LHCN-M2 (cell line): ENCODE measurements around the gene CFC1B. TPM values are rescaled to one million over a fixed set of nuclear protein-coding genes. Genes with fewer than 3 reads are reported as not detected.
"Not testable (repeated sequence)": the region's sequence is repeated elsewhere in the genome, so short reads cannot be mapped to it uniquely, and the experiment has no call there.

ENCODE experiments used
- DNase-seq: peaks from one replicate; pipeline ENCODE4 v3.0.0-alpha.2; 2012; ENCODE audit warnings: low read depth
- polyA plus RNA-seq: library from polyadenylated mRNA; unstranded; fragments of >200 nt; gene quantifications from one replicate; pipeline ENCODE4 v1.2.1, GENCODE V29; 2012; ENCODE audit warnings: missing spikeins
- total RNA-seq: library from RNA; depleted of rRNA; stranded (reverse); fragments of >200 nt; gene quantifications from 2 replicates; pipeline ENCODE4 v1.2.3, GENCODE V29; 2014; rRNA removed

The CFC1B gene
- not detected in 2 replicates for total RNA-seq
- not detected for polyA plus RNA-seq

DNA sequence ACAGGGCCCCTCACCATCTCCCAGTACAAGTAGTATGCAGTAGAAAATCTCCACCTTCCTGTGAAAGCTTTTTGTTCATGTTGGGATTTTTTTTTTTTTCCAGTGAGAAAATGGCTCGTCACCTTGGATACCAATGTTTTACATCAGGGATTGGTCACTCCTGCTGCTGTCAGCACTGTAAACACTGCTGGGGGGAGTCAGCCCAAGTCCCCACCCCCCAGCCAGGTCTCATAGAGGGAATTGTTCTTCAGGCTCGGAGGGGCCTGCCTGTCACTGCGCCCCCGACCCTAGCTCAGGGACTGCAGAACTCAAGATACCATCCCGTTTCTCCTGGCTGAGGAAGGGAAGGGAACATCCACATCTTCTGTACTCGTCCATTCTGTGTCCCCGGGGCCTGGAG, at the start of gene CFC1B:
CFC1B (plus strand) TSS at position 231 of the 400 bp plus-strand sequence. CDS start 263 bp downstream, outside the sequence.
- not testable (repeated sequence) for DNase-seq

DNA sequence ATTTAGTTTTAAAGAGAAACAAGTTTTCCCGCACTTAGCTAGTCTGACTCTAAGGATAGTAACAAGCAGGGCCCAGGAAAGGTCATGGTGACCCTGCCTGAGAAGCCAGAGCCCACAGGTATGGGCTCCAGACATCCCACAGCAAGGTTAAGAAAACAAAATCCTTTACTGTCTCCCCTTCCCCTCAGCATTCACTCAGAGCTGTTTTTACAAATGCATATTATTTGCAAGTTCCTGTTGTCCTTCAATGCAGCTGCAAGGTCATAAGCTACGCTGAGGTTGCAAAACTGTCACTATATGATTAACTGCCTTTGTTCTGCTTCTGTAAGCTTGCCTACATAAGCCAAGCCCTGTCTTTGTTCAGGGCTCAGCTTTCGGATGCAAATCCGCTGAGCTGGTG, 29.9 kb upstream of the CFC1B start:
- not testable (repeated sequence) for DNase-seq

DNA sequence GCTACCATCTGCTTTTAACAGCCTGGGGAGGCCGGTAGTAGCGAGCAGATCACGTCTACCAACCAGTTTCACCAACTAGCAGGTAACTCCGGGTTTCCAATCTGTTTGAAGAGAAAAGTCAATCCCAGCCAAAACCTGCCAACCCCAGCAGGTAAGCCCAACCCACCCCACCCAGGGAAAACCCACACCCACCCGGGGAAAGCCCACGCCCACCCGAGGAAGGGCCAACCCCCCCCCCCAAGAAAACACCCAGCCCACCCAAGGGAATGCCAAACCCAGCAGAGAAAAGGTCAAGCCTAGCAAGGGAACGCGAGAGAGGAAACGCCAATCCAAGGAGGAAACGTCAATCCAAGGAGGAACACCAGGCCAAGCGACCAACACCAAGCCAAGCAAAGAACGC, 11.8 kb upstream of the CFC1B start, which contains the start of gene POTEI:
POTEI (minus strand) TSS at position 101 of the 400 bp plus-strand sequence; CDS start at position 8, 93 bp downstream.
- DNase-seq: not testable (repeated sequence)

DNA sequence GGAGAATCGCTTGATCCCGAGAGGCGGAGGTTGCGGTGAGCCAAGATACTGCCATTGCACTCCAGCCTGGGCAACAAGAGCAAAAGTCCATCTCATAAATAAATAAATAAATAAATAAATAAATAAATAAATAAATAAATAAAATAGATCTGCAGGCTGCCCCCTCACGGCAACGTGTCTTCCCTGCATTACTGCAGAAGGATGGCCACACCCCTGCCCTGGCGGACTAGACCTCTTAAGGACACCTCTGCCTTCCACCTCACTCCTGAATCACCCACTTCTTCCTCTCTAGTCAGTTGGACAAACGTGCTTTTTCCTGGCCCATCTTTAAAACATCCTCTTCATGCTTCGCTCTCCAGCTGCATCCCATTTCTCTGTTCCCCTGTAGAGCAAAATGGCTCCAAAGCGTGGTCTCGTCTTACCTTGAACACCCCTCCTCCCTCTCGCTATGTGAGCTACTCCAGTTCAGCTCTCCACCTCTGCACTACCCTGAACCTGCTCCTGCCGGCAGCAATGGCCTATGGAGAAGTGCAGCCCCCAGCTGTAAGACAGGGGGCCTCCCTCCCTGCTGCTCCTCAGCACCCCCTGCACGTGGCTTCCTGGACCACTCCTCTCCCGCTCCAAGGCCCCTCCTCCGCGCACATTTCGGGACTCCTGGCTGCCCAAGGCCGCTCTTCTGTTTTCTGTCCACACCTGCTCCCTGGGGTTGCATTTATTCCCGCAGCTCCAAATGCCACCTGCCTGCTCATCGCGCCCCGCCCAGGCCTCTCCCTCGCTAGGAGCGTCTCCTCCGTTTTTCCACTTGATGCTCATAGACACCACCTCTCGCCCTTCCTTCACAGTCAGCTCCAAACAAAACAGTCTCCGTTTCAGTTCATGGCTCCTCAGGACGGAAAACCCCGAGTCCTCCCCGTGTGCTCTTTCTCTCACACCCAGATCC, 9.9 kb upstream of the CFC1B start:
- DNase-seq: not testable (repeated sequence)

DNA sequence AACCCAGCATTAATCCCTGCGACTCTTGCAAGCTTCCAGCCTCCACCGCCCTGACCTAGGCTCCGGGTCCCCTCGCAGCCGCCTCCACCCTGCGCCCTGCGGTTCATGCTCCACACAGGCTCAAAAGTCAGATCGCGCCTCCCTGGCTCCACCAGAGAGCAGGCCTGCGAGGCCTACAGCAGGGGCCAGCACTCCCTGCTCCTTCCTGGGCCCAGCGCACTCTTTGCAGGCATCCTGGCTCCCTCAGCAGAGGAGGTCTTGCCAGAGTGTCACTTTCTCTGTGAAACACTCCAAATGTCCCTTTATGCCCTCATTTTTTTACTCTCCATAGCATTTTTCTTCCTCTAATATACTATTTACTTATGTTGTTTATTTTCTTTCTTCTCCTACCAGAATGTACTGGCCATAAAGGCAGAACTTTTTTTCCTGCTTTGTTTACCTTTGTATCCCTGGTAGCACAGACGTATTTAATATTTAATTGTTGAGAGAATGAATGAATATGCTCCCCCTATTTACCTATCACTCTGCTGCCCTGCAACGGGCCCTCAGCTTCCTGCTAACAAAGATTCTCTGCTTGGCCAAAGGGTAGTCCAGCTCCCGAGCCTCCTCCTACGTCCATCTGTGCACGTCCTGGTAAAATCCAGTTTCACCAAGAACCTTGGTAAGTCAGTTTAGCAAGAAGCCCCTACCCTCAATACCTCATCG, 9.1 kb upstream of the CFC1B start:
- not testable (repeated sequence) for DNase-seq

DNA sequence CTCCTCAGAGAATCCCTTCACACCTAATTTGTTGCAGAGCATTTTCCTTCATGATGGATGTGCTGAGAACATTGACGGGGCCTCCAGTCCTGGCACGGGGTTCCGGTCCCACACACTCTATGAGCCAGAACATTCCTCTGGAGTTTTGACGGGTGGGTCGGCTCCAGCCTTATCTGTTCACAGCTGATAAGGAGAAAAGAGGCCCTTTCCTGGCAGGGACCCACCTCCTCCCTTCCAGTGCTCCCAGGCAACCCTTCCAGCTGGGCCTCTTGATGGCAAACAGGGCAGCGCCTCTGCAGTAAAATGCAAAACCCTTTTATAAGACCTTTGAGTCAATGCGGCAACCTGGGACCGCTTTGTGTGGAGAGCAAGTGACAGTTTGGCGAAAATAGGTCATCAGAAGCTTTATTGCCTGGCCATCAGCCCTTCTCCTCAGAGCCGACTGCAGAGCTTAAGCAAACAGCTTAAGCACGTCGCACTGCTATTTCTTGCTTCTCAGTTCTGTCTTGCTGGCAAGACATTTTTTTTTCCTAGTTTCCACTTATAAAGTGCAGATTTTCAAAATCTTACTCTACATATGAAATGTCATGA, 2.4 kb upstream of the CFC1B start:
- DNase-seq: not testable (repeated sequence)

DNA sequence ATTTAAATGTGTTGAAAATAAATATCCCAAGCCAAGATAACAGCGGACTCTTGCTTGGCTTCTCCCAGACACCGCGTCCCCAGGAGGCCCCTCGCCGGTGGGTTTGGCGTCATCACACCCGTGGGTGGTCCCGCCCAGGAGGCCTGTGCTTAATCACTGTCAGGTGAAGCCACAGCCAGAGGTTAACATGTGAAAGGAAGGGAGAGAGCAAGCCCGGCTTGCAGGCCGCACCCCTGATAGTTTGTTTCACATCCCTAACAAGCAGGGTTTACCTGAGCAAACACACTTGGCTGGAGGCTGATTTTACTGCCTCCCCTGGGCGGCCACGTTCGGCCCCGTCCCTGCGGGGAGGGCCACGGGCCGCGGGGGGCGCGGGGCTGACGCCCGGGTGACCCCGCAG, 1.4 kb downstream of the CFC1B start:
- DNase-seq: not testable (repeated sequence)

DNA sequence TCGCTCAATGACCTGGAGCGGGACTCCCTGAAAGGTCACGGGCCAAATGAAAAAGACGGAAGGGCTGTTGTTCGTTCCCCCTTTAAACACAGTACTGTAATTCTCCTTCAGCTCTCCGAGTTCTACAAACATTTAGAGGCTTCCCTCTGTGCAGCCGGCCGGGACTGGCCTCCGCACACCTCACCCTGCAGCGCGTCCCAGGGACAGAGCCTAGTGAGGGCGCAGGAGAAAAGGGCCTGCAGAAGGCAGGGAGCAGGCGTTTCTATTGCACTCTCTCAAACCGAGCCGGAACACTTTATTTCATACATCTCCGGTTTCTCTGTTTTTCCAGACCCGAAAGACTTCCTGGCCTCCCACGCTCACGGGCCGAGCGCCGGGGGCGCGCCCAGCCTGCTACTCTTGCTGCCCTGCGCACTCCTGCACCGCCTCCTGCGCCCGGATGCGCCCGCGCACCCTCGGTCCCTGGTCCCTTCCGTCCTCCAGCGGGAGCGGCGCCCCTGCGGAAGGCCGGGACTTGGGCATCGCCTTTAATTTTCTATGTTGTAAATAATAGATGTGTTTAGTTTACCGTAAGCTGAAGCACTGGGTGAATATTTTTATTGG, 6.4 kb downstream of the CFC1B start:
- not testable (repeated sequence) for DNase-seq

DNA sequence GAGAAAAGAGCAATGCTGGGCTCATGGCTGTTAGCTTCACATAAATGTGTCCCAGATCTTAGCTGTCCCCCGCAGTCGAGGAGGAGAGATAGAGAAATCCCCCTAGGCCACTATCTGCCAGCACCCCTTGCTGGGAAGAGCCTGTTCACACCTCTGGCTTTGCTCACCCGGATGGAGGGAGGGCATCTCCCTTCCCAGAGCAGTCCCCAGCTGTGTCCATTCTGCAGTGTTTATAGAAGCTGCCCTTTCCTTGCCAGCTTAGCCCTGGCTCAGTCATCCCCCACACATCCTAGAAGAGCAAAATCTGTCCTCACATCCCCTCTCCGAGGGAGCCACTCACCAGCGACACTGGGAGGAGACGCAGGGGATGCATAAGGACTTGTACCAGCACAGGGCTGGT, 8.5 kb downstream of the CFC1B start:
- not testable (repeated sequence) for DNase-seq

DNA sequence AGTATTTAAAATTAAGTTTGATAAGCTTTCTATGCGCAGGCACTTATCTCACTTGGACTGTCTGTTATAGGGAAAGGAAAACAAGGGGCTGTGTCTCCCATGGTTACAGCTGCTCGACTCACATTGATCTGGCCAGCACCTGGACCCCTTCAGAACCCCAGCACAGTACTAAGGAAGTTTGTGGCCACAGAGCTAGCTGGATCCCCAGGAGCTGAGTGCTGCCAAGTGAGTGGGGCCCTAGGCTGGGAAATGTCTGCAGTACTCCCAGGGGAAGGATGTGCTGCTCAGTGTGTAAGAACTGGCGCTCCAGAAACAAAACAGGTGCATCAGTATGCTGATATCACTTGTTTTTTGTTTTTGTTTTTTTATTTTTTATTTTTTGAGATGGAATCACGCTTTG, 9.2 kb downstream of the CFC1B start:
- DNase-seq: not testable (repeated sequence)

DNA sequence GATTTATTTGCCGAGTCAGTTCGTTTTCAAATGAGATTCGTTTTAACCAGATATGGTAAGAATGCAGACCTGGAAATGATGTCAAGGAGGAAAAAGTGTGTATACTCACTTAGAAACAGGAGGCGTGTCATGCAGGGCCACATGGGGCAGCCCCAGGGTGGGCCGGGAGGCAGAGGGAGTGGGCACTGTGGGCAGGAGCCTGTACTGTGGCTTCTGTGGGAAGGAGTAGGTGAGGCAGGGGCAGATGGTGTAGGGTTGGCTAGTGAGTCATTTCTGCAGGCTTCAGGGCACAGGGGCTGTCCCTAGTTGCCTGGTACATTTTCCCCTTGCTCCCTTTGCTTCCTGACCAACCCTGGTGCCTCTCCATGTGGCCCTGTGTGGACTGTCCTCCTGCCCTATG, 10.2 kb downstream of the CFC1B start:
- DNase-seq: not testable (repeated sequence)

DNA sequence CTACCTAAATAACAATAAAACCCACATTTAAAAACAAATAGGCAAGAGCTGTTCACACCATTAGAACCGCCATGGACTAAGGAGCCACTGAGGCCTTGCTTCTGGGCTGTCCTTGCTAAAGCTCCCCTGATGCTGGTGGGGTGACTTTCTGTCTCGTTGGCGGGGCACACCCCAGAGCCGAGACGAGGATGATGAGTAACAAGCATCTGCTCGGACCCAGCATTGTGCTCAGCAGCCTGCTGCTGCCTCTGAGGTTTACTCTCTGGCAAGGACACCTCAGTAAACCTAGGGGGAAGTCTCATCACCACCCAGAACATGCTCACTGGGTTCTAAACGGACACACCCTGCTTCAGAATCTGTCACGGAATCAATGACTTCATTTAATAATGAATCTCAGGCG, 10.7 kb downstream of the CFC1B start:
- DNase-seq: not testable (repeated sequence)

DNA sequence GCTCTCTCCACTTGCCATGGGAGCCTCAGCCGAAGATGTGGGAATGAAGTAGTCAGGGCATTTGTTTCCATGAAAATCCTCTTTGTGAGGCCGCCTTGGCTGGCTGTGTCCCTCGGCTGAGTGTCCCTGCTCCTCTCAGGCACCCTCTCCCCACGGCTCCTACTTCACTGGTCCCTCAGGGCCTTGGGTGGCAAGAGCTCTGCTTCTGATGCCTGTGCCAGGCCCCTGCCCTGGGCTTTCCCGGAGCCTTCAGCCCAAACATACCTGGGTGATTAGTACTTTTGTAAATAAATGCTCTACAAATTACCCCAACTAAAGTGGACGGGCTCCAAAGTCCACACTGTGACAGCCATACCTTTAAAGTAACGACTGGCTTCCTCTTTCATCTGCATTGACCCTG, 15.6 kb downstream of the CFC1B start:
- not testable (repeated sequence) for DNase-seq

DNA sequence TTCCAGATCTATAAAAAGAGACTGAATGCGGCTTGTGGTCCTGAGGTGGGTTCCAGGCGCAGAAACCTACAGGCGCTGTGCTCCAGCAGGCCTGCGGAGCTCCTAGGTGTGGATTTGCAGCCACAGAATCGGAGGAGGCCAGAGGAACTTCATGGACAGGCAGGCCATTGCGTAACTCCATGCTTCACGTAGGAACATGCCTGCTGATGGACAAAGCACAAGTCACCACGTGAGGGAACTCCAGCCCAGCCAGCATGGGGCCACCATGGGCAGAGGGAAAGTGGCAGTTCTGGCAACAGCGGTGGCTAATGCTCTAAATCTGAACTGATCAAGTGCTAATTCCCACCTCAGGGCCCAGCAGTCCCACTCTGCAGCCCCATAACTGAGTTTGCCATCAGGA, 17.2 kb downstream of the CFC1B start:
- DNase-seq: not testable (repeated sequence)

DNA sequence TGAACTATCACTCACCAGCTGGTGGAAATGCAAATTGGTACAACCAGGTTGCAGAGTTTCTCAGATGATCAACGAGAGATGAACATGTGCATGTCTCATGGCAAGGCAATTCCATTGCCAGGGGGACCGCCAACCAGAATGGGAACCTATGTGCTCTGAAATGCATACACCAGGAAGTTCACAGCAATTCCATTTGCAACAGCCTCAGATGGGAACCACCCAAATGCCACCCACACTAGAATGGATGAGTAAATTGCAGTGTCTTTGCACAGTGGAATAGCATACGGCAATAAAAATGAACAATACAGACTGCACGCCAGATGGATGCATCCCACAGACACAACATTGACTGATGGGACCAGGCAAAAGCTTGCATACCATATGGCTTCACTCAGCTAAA, 21.8 kb downstream of the CFC1B start:
- DNase-seq: not testable (repeated sequence)

DNA sequence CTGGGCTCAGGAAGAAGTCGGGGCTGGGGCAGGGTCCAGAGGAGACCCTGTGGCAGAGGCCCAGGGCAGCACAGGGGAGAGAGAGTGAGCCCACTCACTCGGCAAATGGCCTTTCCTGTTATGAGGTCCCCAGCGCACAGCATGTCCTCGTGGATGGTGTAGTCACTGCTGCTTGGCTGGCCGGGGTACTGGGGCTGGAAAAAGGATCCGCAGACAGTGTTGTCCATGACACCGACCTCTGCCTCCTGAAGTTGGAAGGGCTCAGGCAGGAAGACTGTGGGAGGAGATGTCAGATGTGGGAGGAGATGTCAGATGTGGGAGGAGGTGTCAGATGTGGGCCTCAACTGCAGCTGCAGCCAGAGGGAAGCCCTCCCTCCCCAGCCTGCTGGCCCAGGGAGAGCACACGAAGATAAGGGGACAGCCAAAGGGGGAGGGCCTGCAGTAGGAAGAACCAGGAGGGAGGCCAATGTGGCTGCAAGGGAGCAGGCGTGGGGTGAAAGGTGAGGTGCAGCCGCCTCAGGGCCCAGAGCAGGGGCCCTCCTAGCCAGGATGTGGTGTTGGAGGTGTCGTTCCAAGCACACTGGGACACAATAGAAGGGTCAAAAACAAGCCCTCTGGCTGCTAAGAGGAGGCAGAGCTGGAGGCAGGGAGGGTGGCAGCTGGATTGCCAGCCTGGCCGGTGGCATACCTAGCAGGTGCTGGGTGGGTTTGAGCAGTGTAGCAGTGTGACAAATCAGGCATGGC, 22.9 kb downstream of the CFC1B start:
- DNase-seq: not testable (repeated sequence)

DNA sequence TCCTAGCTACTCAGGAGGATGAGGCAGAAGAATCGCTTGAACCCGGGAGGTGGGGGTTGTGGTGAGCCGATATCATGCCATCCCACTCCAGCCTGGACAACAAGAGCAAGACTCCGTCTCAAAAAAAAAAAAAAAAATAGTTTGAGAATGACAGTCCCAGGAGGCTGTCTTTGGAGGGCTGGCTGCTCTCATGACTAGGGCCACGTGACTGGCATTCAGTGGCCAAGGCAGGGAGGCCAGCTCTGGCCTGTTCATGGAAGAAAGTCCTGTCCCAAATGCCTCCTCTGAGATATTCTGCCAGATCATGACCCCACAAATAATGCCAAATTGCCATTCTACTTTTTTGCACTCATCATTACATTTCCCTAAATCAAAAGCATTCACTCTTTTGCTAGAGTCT, 24.0 kb downstream of the CFC1B start:
- DNase-seq: not testable (repeated sequence)

DNA sequence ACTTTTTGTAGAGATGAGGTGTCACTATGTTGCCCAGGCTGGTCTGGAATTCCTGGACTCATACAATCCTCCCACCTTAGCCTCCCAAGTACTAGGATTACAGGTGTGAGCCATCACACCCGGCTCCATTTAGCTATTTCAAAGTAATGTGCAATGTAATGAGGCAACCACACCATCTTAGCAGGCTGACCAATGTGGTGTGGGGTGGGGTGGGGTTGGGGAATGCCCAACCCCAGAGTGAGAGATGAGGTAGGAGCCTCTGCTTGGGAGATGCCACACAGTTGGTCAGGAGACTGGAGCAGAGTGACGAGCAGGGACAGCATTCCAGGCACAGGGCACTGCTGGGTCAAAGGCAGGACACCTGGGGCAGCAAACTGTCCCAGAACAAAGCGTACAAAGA, 27.4 kb downstream of the CFC1B start:
- DNase-seq: not testable (repeated sequence)

DNA sequence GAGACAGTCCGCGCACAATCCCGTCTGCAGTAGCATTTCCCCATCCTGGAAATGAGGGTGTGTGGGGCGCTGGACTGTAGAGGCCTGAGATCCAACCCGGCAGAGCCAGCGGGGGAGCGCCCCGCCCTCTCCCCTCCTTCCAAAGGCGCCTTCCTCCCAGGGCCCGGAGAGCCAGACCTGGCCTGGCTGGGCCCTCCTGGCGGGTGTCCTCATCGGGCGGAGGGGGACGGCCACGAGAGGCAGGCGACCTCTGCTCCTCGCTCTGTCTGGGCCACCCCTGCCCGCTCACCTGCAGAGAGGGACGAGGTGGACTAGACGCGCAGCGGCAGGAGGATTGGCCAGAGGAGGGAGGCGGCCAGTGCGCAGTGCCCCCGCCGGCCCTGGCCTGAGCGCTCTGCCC, 28.5 kb downstream of the CFC1B start:
- DNase-seq: not testable (repeated sequence)

DNA sequence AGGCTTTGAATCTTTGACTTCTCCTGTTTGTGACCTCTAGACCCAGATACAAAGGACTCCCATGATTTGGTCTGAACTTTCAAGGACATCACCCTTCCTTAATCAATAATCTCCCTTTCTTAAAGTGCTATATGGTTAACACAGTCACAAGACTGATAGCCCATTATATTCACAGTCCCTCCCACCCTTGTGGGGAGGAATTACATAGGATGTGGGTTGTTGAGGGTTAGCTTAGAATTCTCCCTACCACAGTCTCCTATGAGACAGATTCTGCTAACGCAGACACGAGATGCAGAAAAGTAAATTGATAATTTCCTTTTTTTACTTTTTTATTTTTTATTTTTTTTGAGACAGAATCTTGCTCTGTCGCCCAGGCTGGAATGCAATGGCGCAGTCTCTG, 33.2 kb downstream of the CFC1B start:
- DNase-seq: not testable (repeated sequence)

DNA sequence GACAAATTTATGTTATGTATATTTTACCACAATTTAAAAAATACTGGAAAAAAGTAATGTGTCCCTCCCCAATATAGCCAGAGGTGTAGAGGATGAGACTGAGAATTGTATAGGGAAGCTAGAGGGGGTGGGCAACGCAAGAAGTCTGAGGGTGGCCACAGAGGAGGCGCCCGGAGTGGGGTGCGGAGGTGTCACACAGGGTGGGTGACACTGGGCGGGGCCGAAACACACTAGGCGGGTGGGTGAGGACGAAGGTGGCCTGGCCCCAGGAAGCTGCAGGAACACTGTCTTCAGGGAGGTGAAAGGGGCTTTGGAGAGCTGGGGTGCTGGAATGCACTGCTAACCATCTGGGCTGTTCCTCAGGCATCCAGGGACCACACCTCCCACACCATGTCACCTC, 35.4 kb downstream of the CFC1B start:
- not testable (repeated sequence) for DNase-seq
